ENCODE data around the gene NUDT8.
"Not testable (repeated sequence)": the region's sequence is repeated elsewhere in the genome, so short reads cannot be mapped to it uniquely, and the experiment has no call there.

NUDT8 gene

GRCh38 chr11:67619683-67620618, 9.8 kb downstream of the NUDT8 start:
- H3K36me3 ChIP-seq (ENCODE audit: control insufficient read depth in 1 of 2, insufficient read depth in 2 of 2, low read length in 2 of 2); H3K27me3 ChIP-seq (ENCODE audit: low read depth, low read length); H3K9me3 ChIP-seq (ENCODE audit: control insufficient read depth in 1 of 2, low read length in 2 of 2); H3K4me3 ChIP-seq (ENCODE audit: low read depth in 1 of 2, low read length in 2 of 2); H3K27ac ChIP-seq (ENCODE audit: low read length); H3K4me1 ChIP-seq (ENCODE audit: control insufficient read depth in 1 of 2, insufficient read depth in 2 of 2, low read length in 2 of 2): not testable (repeated sequence)

- not testable (repeated sequence) for H3K4me3 ChIP-seq (ENCODE audit: low read depth in 1 of 2, low read length in 2 of 2); H3K4me1 ChIP-seq (ENCODE audit: control insufficient read depth in 1 of 2, insufficient read depth in 2 of 2, low read length in 2 of 2); H3K27ac ChIP-seq (ENCODE audit: low read length); H3K9me3 ChIP-seq (ENCODE audit: control insufficient read depth in 1 of 2, low read length in 2 of 2); H3K27me3 ChIP-seq (ENCODE audit: low read depth, low read length); H3K36me3 ChIP-seq (ENCODE audit: control insufficient read depth in 1 of 2, insufficient read depth in 2 of 2, low read length in 2 of 2)
Measured at GRCh38 chr11:67618901-67619659, 10.7 kb downstream of the NUDT8 start.

- Histone ChIP-seq H3K27me3 (ENCODE audit: low read depth, low read length) (peaks cover 10% of the 10 kb centered on the region), H3K4me1 (ENCODE audit: control insufficient read depth in 1 of 2, insufficient read depth in 2 of 2, low read length in 2 of 2) (peaks cover 3 to 13% of the 10 kb centered on the region in 2 donors), H3K27ac (ENCODE audit: low read length) (no peak overlapping the region), H3K36me3 (ENCODE audit: control insufficient read depth in 1 of 2, insufficient read depth in 2 of 2, low read length in 2 of 2) (peaks cover 0 to 9% of the 10 kb centered on the region in 2 donors), H3K4me3 (ENCODE audit: low read depth in 1 of 2, low read length in 2 of 2) (no peak overlapping the region), H3K9me3 (ENCODE audit: control insufficient read depth in 1 of 2, low read length in 2 of 2) (no peaks in the 10 kb centered on the region)
Measured at GRCh38 chr11:67617243-67617953, 12.3 kb downstream of the NUDT8 start.

- peaks cover 3 to 13% of the 10 kb centered on the region in 2 donors for H3K4me1 ChIP-seq (ENCODE audit: control insufficient read depth in 1 of 2, insufficient read depth in 2 of 2, low read length in 2 of 2)
- H3K27ac ChIP-seq (ENCODE audit: low read length): no peak overlapping the region
- no peaks in the 10 kb centered on the region for H3K9me3 ChIP-seq (ENCODE audit: control insufficient read depth in 1 of 2, low read length in 2 of 2)
- H3K4me3 ChIP-seq (ENCODE audit: low read depth in 1 of 2, low read length in 2 of 2): no peak overlapping the region
- H3K36me3 ChIP-seq (ENCODE audit: control insufficient read depth in 1 of 2, insufficient read depth in 2 of 2, low read length in 2 of 2): peaks cover 0 to 16% of the 10 kb centered on the region in 2 donors
- H3K27me3 ChIP-seq (ENCODE audit: low read depth, low read length): peaks cover 10% of the 10 kb centered on the region
Measured at GRCh38 chr11:67616431-67617242, 13.1 kb downstream of the NUDT8 start.

GRCh38 chr11:67615728-67616430, 13.9 kb downstream of the NUDT8 start:
- Histone ChIP-seq H3K4me3 (ENCODE audit: low read depth in 1 of 2, low read length in 2 of 2) (no peak overlapping the region), H3K27ac (ENCODE audit: low read length) (no peak overlapping the region), H3K27me3 (ENCODE audit: low read depth, low read length) (peaks cover 10% of the 10 kb centered on the region), H3K4me1 (ENCODE audit: control insufficient read depth in 1 of 2, insufficient read depth in 2 of 2, low read length in 2 of 2) (peaks cover 3 to 13% of the 10 kb centered on the region in 2 donors), H3K9me3 (ENCODE audit: control insufficient read depth in 1 of 2, low read length in 2 of 2) (no peaks in the 10 kb centered on the region), H3K36me3 (ENCODE audit: control insufficient read depth in 1 of 2, insufficient read depth in 2 of 2, low read length in 2 of 2) (peaks cover 2 to 24% of the 10 kb centered on the region in 2 donors)

GRCh38 chr11:67614730-67615714, 14.7 kb downstream of the NUDT8 start:
- Histone ChIP-seq H3K27me3 (ENCODE audit: low read depth, low read length) (peaks cover 10% of the 10 kb centered on the region), H3K9me3 (ENCODE audit: control insufficient read depth in 1 of 2, low read length in 2 of 2) (no peaks in the 10 kb centered on the region), H3K4me1 (ENCODE audit: control insufficient read depth in 1 of 2, insufficient read depth in 2 of 2, low read length in 2 of 2) (peaks cover 3 to 13% of the 10 kb centered on the region in 2 donors), H3K4me3 (ENCODE audit: low read depth in 1 of 2, low read length in 2 of 2) (peak overlapping the region in 1 of 2 donors; percentile 58), H3K27ac (ENCODE audit: low read length) (no peak overlapping the region), H3K36me3 (ENCODE audit: control insufficient read depth in 1 of 2, insufficient read depth in 2 of 2, low read length in 2 of 2) (peaks cover 5 to 32% of the 10 kb centered on the region in 2 donors)

- Histone ChIP-seq H3K36me3 (ENCODE audit: control insufficient read depth in 1 of 2, insufficient read depth in 2 of 2, low read length in 2 of 2) (peaks cover 9 to 39% of the 10 kb centered on the region in 2 donors), H3K27ac (ENCODE audit: low read length) (peak overlapping the region; percentile 43), H3K9me3 (ENCODE audit: control insufficient read depth in 1 of 2, low read length in 2 of 2) (no peaks in the 10 kb centered on the region), H3K4me1 (ENCODE audit: control insufficient read depth in 1 of 2, insufficient read depth in 2 of 2, low read length in 2 of 2) (peaks cover 3 to 13% of the 10 kb centered on the region in 2 donors), H3K4me3 (ENCODE audit: low read depth in 1 of 2, low read length in 2 of 2) (peak overlapping the region; percentile 55 to 58), H3K27me3 (ENCODE audit: low read depth, low read length) (peaks cover 10% of the 10 kb centered on the region)
Measured at GRCh38 chr11:67613960-67614715, 15.6 kb downstream of the NUDT8 start.

- H3K27ac ChIP-seq (ENCODE audit: low read length): peak overlapping the region; percentile 43
- no peaks in the 10 kb centered on the region for H3K9me3 ChIP-seq (ENCODE audit: control insufficient read depth in 1 of 2, low read length in 2 of 2)
- H3K4me1 ChIP-seq (ENCODE audit: control insufficient read depth in 1 of 2, insufficient read depth in 2 of 2, low read length in 2 of 2): peaks cover 3 to 14% of the 10 kb centered on the region in 2 donors
- peak overlapping the region; percentile 55 to 58 for H3K4me3 ChIP-seq (ENCODE audit: low read depth in 1 of 2, low read length in 2 of 2)
- peaks cover 16 to 46% of the 10 kb centered on the region in 2 donors for H3K36me3 ChIP-seq (ENCODE audit: control insufficient read depth in 1 of 2, insufficient read depth in 2 of 2, low read length in 2 of 2)
- peaks cover 10% of the 10 kb centered on the region for H3K27me3 ChIP-seq (ENCODE audit: low read depth, low read length)
Measured at GRCh38 chr11:67613313-67613959, 16.3 kb downstream of the NUDT8 start.
